ENCODE results near the gene DCAF5.

DNA sequence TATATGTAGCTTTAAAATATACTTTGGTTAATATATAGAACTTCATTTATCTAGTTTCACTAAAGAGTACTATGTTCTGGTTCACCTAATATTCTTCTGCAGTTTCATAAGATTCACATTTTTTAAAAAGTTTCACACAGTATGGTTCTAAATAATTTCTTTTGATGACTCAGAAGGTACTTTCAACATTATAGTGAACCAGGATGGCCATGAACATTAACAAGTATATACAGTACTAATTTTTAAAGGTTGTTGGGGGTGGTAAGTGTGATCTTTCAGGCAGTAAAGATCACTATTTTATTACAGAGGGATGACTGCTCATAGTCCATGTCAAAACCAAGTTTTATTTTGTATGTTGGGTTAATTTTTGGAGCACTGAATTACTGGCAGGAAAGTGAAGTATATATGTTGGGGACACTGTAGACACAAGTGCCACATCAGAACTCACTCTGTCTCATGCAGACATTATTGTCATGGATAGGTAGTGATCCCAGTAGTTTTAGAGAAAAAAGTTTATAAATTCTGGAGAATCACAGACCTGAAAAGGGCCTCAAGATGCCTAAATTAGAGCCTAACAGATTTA lies 60.0 kb downstream of the DCAF5 start:
- TF ChIP-seq, protein P1, sequence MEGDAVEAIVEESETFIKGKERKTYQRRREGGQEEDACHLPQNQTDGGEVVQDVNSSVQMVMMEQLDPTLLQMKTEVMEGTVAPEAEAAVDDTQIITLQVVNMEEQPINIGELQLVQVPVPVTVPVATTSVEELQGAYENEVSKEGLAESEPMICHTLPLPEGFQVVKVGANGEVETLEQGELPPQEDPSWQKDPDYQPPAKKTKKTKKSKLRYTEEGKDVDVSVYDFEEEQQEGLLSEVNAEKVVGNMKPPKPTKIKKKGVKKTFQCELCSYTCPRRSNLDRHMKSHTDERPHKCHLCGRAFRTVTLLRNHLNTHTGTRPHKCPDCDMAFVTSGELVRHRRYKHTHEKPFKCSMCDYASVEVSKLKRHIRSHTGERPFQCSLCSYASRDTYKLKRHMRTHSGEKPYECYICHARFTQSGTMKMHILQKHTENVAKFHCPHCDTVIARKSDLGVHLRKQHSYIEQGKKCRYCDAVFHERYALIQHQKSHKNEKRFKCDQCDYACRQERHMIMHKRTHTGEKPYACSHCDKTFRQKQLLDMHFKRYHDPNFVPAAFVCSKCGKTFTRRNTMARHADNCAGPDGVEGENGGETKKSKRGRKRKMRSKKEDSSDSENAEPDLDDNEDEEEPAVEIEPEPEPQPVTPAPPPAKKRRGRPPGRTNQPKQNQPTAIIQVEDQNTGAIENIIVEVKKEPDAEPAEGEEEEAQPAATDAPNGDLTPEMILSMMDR (IDR thresholded peaks at IDR 0.05), result no peak
- no peak for TF ChIP-seq POLR2A (IDR thresholded peaks at IDR 0.05)
